ENCODE results near the gene TMC4.
"Not testable (repeated sequence)": the region's sequence is repeated elsewhere in the genome, so short reads cannot be mapped to it uniquely, and the experiment has no call there.

The TMC4 gene

DNA sequence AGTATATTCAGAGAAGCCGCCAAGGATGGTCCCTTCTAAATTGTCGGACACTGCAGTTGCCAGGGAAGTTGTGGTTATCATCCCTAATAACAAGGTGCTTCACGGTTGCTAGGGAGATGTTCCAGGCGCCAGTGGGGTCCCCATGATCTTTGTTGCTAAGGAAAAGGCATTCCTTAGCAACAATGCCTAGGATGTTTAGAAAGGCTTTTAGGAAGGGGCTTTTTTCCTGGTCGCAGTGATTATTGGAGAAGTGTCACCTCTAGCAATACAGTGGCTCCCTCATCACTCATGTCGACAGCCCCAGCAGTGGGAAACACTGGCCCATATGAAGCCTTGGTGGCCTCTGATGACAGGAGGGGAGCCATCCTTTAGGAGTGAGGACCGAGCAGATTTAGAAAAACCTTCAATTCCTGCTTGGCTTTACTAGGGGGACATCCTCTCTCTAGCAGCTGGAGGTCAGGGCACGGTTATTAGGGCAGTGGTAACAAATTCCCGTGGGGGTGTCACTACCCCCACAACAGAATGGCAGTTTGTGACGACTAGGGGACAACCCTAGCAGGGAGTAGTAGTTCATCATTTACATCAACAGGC, 6.4 kb upstream of the TMC4 start:
- no peak for DNase-seq (ENCODE audit: low read depth in 2 of 2)

DNA sequence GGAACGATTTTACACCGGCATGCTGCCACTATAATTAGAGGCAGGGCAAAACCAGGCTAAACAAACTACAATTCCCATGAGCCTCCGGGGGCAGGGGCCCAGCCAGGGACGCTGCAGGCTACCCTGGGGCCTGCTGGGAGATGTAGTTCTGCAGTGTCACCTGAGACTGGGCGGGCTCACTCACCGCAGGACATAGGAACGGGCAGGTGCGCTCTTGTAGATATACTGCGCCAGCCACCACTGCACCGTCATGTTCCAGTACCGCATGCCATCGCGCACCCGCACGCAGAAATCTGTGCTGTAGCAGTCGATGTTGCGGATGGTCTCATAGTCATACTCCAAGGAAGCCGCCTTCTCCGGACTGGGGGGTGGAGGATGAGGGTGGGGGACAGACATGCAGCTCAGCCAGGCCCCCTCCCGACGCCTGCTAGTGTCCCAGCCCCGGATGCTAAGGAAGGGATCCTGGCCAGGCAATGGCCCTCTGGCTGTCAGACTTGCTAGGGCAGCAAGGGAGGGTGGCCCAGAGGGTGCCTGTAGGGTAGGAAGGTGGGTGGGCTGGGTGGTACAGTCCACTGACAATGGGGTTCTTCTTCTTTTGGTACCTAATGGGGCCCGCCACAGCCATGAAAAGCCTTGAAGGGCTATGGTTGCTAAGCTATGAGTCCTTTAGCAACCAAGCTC, 5.8 kb upstream of the TMC4 start:
- DNase-seq (ENCODE audit: low read depth in 2 of 2), result no peak

DNA sequence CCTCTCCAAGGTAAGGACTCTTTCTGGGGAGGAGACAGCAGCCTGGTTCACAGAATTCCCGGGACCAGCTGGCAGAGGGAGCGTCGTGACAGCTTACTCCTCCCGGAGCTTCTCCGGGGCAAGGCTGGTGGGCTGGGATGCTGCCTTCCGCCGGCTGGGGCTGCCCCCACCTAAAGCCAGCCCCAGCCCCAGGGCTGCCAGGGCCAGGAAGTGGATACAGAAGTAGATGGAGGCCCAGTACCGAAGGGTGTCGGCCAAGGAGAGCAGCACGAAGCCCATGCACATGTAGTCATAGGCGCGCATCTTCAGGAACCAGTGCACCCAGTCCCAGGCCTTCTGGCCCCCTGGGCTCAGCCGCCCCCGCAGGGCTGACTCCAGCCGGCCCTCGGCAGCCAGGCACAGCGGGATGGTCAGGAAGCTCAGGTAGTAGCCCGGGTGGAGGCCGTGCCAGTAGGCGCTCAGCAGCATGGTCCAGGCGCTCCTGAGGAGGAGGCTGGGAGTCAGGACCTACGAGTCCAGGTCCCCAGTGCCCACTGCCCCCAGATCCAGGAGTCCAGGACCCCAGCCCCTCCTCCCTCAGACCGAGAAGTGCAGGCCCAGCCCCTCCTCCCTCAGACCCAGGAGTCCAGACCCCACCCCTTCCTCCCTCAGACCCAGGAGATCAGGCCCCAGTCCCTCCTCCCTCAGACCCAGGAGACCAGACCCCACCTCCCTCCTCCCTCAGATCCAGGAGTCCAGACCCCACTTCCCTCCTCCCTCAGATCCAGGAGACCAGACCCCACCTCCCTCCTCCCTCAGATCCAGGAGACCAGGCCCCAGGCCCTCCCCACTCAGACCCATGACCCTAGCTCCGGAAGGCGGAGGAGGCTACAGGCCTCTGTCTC, 1.2 kb upstream of the TMC4 start:
- no peak for DNase-seq (ENCODE audit: low read depth in 2 of 2)

DNA sequence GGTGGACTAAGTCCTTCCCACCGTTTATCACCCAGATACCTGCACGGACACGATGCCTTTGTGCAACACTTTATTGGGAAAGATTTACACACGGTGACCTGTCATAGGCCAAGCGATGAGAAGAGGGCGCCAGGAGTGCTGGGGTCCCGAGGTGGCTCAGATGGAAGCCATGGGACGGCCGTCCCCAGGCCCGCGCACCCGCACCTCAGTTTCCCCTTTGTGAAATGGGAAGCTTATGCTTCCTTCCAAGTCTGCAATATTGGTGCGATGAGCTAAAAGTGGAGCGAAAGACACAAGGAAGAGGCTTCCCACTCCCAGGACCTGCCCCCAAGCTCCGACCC, 369 bp upstream of the TMC4 start:
- DNase-seq (ENCODE audit: low read depth in 2 of 2), result no peak

DNA sequence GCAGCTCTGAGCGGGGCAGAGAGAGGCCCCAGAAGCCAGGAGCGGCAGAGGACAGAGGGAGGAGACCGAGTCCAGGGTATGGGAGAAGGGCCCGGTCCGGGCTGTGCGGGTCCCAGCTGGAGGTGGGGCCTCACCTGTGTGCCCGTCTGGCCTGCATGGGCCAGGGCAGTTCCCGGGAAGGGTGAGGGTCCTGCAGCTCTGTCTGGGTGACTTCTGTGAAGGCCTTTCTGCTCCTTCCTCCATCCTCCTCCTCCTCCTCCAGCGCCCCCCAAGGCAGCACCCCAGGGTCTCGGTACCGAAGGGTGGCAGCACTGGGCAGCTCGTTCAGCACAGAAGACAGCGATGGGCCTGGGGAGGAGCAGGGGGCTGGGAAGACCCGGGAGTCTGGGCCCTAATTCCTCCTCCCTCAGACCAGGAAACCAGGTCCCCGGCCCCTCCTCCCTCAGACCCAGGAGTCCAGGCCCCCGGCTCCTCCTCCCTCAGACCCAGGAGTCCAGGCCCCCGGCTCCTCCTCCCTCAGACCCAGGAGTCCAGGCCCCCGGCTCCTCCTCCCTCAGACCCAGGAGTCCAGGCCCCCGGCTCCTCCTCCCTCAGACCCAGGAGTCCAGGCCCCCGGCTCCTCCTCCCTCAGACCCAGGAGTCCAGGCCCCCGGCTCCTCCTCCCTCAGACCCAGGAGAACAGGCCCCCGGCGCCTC, 1.1 kb downstream of the TMC4 start:
- not testable (repeated sequence) for DNase-seq (ENCODE audit: low read depth in 2 of 2)

DNA sequence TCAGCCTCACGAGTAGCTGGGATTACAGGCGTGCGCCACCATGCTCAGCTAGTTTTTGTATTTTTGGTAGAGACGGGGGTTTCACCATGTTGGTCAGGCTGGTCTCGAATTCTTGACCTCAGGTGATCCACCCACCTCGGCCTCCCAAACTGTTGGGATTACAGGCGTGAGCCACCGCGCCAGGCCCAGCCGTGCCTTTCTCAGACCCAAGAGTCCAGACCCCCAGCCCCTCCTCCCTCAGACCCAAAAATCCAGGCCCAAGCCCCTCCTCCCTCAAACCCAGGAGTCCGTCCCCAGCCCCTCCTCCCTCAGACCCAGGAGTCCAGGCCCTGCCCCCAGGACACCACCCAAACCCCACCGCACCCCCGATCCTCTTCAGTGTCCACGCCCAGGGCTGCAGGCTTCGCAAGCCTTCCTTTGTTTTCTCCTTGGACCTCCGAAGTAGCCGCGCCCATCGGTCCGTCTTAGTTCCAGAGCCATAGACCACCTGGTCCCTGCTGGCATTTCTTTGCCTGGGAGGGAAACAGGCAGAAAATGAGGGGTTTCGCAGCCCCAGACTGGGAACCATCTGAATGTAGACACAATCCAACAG, 3.7 kb downstream of the TMC4 start:
- no peak for DNase-seq (ENCODE audit: low read depth in 2 of 2)

DNA sequence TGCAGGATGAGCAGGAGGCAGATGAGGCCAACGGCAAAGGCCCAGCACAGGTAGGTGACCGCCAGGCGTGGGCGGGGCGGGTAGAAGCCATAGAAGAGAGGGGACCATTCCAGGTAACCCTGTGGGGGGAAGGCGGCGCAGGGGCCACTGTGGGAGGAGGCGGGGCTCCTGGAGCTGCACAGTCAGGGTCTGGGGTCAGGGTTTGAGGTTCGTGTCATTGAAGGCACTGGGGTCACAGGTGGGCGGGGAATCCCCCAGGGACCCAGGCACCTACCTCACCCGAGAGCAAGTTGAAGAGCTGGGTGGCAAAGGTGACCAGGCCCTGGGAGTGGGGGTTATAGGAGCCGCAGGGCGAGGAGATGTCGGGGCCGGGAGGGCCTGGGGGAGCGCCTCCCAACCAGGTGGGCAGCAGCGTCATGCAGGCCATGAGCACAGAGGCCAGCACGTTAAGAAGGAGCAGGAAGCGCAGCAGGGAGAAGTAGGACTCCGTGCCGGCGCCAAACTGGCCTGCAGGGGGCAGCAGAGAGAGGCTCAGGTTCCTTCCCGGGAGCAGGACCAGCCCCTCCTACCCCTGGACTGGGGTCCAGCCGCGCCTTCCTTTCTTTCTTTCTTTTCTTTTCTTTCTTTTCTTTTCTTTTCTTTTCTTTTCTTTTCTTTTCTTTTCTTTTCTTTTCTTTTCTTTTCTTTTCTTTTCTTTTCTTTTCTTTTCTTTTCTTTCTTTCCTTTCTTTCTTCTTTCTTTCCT, 4.6 kb downstream of the TMC4 start:
- DNase-seq (ENCODE audit: low read depth in 2 of 2), result peak; percentile 81 to 87

DNA sequence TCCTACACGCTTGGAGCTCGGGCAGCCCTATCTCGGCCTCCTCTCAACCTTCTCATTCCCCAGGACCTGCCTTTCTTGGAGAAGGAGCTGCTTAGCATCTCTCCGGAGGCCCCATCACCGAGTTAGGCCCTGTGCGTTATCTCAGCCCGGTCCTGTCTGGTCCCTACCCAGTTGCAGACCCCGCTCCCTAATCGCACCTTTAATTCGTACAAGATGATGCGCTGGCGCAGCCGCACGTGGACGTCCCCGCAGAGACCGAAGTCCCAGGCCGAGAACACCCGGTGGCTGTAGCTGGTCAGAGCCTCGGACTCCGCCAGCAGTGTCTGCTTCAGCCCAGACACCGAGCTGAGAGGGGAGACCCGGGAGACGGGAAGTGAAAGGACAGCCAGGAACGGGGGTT, 7.7 kb downstream of the TMC4 start:
- DNase-seq (ENCODE audit: low read depth in 2 of 2), result no peak

DNA sequence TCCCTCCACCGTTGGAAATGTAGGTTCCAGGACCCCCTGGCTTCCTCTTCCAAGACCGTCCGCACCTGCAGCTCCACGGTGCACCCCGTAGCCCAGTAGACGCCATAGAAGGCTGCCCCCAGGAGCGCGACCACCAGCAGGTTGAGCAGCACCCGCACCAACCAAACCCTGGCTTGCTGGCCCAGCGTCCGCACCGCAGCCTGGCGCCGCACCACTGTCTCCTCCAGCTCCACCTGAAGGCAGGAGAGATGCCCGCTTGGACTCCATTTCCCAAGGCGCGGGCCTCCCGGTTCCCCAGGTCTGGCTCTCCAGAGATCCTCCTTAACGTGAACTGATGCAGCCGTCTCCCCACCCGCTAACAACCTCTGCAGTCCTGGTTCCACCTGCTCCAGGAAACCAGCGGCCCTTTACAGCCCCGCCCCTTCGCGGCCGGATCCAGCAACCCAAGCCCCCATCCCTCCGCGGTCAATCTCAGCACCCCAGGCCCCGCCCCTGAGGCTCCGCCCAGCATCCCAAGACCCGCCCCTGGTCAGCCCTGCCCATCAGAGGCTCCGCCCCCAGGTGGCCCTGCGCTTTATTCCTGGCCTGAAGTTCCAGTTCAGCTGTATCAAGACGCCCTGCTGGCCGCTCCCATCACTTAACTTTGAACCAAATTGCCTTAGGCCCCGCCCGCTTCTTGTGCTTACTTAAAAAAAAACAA, 8.4 kb downstream of the TMC4 start:
- DNase-seq (ENCODE audit: low read depth in 2 of 2), result no peak

DNA sequence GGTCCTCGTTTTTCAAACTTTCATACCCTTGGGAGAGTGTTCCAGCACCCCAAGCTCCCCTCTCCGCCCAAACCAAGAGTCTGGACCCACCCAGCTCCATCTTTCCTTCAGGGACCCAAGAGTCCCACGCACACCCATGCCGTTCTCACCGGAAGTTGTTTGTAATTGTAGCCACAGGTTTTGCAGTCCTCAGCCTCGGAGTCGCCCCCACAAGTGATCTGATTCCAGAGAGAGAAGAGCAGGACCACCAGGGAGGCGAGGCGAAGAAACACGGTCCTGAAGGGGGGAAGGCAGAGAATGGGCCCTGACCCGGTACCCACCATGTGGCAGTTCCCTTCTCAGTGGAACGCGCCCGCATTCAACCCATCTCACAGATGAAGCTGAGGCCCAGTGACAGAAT, 10.1 kb downstream of the TMC4 start:
- no peak for DNase-seq (ENCODE audit: low read depth in 2 of 2)

DNA sequence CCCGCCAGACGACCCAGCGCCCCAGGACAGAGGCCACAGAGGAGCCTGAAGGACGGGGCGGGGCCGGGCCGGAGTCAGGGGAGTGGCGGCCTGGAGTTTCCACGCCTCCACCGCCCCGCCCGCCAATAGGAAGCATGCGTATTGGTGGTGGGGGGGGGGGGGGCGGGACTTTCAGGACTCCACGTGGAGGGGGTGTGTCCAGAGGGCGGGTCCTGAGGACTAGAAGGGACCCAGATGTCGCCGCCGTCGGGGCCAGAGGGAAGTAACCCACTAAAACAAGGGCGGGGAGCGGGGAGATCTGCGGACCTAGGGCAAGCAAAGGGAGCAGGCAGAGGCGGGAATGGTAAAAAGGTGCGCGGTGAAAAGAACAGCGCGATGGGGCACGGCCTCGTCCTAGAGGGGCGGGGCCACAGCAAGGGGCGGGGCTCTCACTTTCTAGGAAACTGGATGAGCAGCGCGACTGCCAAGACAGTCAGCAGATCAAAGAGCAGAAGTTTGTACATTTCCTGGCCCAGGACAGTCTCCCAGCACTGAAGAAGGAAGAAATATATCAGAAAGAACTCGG, 10.6 kb downstream of the TMC4 start:
- peak; percentile 54 to 73 for DNase-seq (ENCODE audit: low read depth in 2 of 2)

DNA sequence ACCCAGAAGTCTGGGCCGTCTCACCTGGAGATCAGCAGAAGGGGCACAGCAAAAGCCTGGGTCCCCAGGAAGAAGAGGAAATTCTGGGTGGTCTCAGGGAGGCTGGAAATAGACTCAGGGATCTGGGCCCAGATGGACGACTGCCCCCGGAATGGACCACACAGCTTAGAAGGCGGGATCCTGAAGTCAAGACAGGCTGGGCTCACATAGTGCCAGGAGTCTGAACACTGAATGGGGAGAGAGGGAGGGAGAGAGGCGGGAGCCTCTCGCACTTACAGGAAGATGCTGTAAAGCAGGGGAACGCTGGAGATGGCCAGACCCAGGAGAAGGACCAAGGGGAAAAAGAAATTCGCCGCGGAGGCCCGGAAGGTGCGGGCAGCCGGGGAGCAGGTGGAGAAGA, 12.1 kb downstream of the TMC4 start:
- DNase-seq (ENCODE audit: low read depth in 2 of 2), result no peak

DNA sequence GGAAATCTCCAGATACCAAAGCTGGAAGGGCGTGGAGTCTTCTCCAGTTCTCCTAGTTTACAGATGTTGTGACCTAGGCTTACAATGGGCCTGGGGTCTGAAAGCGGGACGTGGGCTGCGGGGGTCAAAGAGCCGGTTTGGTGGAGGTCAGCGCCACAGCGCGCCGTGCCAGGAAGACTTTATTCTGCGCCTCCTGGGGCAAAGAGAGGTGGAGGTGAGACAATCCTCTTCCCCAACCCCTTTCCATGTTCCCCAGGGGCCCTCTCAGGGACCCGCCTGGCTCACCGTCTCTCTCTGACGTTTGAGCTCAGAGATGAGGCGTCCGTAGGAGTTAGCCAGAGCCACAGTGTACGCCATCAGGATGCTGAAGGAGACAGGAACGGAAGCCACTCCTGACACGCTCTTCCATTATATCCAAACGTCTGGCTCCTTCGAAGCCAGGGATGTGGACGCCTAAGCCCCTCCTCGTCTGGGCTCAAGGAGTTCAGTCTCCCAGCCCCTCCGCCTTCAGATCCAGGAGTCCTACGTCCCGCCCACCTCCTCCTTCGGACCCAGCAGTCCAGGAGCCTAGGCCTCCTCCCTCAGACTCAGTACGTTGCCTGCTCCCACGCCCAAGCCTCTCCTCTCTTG, 12.7 kb downstream of the TMC4 start:
- DNase-seq (ENCODE audit: low read depth in 2 of 2), result no peak

DNA sequence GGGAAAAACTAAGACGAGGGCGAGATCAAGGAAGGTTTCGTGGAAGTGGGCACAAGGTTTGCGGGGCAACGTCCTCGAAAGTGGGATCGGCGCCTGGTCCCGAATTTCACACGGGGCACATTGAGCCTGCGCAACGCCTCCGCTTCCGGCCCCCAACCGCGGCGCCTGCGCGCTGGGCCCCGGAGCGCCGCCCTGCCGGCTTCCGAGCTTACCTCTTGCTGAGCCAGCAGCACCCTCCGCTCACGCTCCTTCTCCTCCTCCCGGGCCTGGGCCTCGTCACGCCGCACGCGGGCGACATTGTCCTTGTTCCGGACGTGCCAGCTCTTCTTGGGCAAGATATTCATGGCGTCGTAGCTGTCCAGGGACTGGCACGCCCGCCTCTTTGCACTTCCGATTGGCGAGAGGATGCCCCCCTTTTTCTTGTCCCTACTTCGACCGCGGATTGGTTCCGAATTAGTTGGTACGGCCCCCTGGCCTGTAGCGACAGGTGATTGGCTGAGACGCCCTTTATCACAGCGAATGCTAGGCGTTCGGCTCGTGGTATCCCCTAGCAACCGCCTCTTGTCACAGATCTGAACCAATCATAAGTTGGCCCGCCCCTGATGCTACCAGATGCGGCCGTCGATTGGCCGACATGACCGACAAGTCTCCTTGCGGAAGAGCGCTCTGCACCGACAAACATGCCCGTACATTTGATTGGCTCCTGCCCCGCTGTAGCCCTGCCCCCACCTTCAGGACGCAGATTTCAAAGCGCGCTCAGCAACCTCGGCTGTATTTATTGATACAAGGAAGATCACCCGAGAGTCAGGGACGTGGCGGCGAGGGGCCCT, 13.4 kb downstream of the TMC4 start, which contains the start of gene LENG1:
Gene LENG1, minus strand, starts transcription at position 370 of the 830 bp plus-strand sequence. Its CDS starts 26 bp downstream, at position 344.
- DNase-seq (ENCODE audit: low read depth in 2 of 2), result peak; percentile 95 to 97

DNA sequence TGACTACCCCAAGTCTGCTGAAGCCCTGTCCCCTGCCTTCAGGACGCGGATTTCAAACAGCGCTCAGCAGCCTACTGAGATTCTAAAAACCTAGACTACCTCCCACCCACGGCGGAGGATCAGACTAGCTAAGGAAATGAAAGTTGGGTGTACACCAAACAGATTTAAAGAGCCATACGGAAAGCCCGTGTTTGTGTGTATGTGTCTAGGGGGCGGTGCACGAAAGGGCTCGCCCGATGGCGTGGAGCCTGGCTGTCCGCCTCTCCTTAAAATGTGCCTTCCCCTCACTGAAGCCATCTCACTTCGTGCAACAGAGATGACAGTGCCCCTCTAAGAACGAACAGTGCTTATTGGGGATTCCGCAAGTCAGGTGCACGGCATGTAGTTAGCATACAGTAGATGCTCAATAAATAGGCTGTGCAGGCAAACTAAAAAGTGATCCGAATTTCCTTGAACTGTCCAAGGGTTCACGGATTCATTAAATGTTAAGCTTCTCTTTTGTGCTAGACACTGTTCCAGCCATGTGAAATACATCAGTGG, 14.1 kb downstream of the TMC4 start:
- DNase-seq (ENCODE audit: low read depth in 2 of 2), result no peak

DNA sequence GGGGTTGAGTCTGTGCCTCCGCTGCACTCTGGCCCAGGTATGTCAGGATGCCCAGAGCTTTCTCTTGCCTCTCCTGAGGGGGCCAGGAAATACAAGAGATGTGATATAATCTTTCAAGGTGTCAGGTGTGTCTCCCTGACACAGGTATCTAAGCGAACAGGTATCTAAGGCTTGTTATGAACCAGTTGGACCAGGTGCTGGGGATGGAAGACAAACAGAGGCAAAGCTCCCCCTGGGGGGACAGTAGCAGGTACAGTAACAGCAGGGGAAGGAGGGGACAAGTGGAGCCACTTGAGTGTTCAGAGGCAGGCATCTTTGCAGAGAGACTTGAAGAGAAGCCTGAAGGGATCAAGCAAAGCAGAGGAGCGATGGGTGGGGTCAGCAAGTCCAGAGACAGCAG, 16.0 kb downstream of the TMC4 start:
- no peak for DNase-seq (ENCODE audit: low read depth in 2 of 2)

DNA sequence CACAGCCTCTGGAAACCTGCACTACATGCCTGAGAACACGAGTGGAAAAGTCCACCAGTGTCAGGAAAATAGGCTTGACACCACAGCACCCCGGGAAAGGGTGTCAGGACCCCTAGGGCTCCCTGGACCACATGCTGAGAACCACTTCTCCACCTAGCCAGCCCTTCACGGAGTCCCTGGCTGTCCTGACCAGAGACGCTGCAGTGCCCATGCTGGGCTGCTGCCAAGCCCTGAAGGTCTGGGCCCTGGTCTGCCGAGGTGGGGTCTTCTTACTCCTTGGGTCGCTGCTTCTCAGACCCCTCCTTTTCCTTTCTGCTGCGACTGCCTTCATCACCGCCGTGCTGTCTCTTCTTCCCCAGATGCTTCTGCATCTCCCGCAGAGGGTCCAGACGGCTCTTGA, 16.5 kb downstream of the TMC4 start:
- DNase-seq (ENCODE audit: low read depth in 2 of 2), result no peak

DNA sequence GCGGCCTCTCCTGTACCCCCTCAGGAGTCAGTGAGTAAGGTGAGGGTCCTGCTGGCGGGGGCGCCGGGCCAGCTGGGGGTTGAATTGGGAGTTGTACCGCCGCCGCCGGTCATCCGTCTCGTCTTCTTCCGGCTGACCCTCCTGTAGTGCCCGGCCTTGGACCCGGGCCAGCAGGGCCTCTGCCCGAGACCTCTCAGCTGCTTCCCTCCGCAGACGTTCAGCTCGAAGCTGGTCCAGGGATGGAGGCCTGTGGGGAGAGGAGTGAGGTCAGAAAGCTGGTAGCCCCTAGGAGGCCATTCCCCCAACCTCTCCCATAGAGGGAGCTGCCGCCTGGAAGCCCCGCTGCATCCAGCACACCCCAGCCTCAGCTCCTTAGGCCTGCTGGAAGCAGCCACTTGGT, 17.3 kb downstream of the TMC4 start:
- DNase-seq (ENCODE audit: low read depth in 2 of 2), result no peak

All from stimulated activated CD8-positive, alpha-beta memory T cell treated with anti-CD3 and anti-CD28 coated beads, Interleukin-2, amount 100 ng/mL, for 1 hour (primary cell).